IMR-90 (cell line): ENCODE data around the gene CTNNA2. TPM values are rescaled to one million over a fixed set of nuclear protein-coding genes. Genes with fewer than 3 reads are reported as not detected.

Experiments used
- ATAC-seq: fragments of 200-7000 bp; cut with Tn5 transposase; 2 replicates; pipeline ENCODE4 v1.9.1; 2020; ENCODE audit warnings: low read depth, mild to moderate bottlenecking, moderate library complexity
- BruUV-seq: library from RNA; stranded (reverse); fragments of 400-500 nt; replicated peaks from 2 replicates; lab custom pipeline; 2021; lab: Mats Ljungman, UMichigan
- CTCF ChIA-PET: fragments of 300-600 bp; formaldehyde crosslinking; extraction: SDS; loops from one replicate; lab custom pipeline; 2021; ENCODE audit warnings: antibody characterized with exemption; lab: Yijun Ruan, JAX
- POLR2A ChIA-PET: fragments of 300-600 bp; sonication (Branson Sonifier 250); formaldehyde crosslinking; loops from one replicate; lab custom pipeline; 2022; ENCODE audit warnings: antibody characterized with exemption; ENCODE audit not compliant: unreplicated experiment; lab: Charles Lee
- DNase-seq: peaks from one replicate; pipeline ENCODE4 v3.0.0; 2013
- H2AFZ ChIP-seq: replicated peaks from 2 replicates; pipeline ENCODE3; 2013; ENCODE audit warnings: low read length, mild to moderate bottlenecking; ENCODE audit not compliant: poor library complexity
- H2AK5ac ChIP-seq: 2 replicates; pipeline ENCODE4 v1.6.1; 2013; ENCODE audit warnings: low read depth, low read length, inconsistent platforms
- H2AK9ac ChIP-seq: replicated peaks from 2 replicates; pipeline ENCODE3; 2013; ENCODE audit warnings: mild to moderate bottlenecking, low read depth, low read length, moderate library complexity; ENCODE audit not compliant: poor library complexity
- H2BK120ac ChIP-seq: 2 replicates; pipeline ENCODE4 v1.6.1; 2013; ENCODE audit warnings: low read depth, low read length, inconsistent platforms
- H2BK15ac ChIP-seq: 3 replicates; pipeline ENCODE4 v1.6.1; 2013; ENCODE audit warnings: low read depth, low read length, inconsistent platforms
- H2BK20ac ChIP-seq: 2 replicates; pipeline ENCODE4 v1.6.1; 2013; ENCODE audit warnings: low read depth, mild to moderate bottlenecking, inconsistent platforms, low read length, moderate library complexity
- H2BK5ac ChIP-seq: 2 replicates; pipeline ENCODE4 v1.6.1; 2013; ENCODE audit warnings: mild to moderate bottlenecking, low read depth, low read length, inconsistent platforms; ENCODE audit not compliant: poor library complexity, severe bottlenecking
- H3K14ac ChIP-seq: replicated peaks from 2 replicates; pipeline ENCODE4 v1.6.1; 2013; ENCODE audit warnings: low read depth, low read length, inconsistent platforms
- H3K18ac ChIP-seq: 2 replicates; pipeline ENCODE4 v1.6.1; 2013; ENCODE audit warnings: low read depth, low read length, control low read depth
- H3K23ac ChIP-seq: 2 replicates; pipeline ENCODE4 v1.6.1; 2013; ENCODE audit warnings: low read depth, low read length, inconsistent platforms
- H3K27ac ChIP-seq: 2 replicates; pipeline ENCODE4 v1.5.1; 2013; ENCODE audit warnings: mild to moderate bottlenecking, control low read depth, low read length; ENCODE audit not compliant: insufficient read depth
- H3K27me3 ChIP-seq: 2 replicates; pipeline ENCODE4 v1.6.1; 2013; ENCODE audit warnings: low read length; ENCODE audit not compliant: control insufficient read depth, insufficient read depth
- H3K36me3 ChIP-seq: 2 replicates; pipeline ENCODE4 v1.6.1; 2013; ENCODE audit warnings: low read length, mixed read lengths; ENCODE audit not compliant: control insufficient read depth, insufficient read depth
- H3K4ac ChIP-seq: 2 replicates; pipeline ENCODE4 v1.6.1; 2013; ENCODE audit warnings: low read depth, low read length, inconsistent platforms
- H3K4me1 ChIP-seq: 2 replicates; pipeline ENCODE4 v1.6.1; 2013; ENCODE audit warnings: low read length, mixed read lengths; ENCODE audit not compliant: control insufficient read depth, insufficient read depth
- H3K4me2 ChIP-seq: 2 replicates; pipeline ENCODE4 v1.6.1; 2013; ENCODE audit warnings: low read depth, mild to moderate bottlenecking, control low read depth, low read length, moderate library complexity
- H3K4me3 ChIP-seq: 2 replicates; pipeline ENCODE4 v1.5.1; 2013; ENCODE audit warnings: low read depth, mild to moderate bottlenecking, control low read depth, low read length, moderate library complexity; ENCODE audit not compliant: insufficient read depth
- H3K56ac ChIP-seq: 2 replicates; pipeline ENCODE4 v1.6.1; 2013; ENCODE audit warnings: low read length, inconsistent platforms; ENCODE audit not compliant: insufficient read depth; ENCODE audit errors: extremely low read depth
- H3K79me1 ChIP-seq, 2 experiments: 2 replicates each; pipeline ENCODE4 v1.6.1; 2013; ENCODE audit warnings: low read length in 2 of 2, inconsistent platforms in 1 of 2, low read depth in 1 of 2
- H3K9ac ChIP-seq: 2 replicates; pipeline ENCODE4 v1.6.1; 2013; ENCODE audit warnings: low read depth, low read length, control low read depth
- H3K9me1 ChIP-seq: 2 replicates; pipeline ENCODE4 v1.6.1; 2013; ENCODE audit warnings: low read length, inconsistent platforms; ENCODE audit not compliant: insufficient read depth
- H3K9me3 ChIP-seq: 2 replicates; pipeline ENCODE4 v1.6.1; 2013; ENCODE audit warnings: low read length; ENCODE audit not compliant: control insufficient read depth, insufficient read depth
- H4K20me1 ChIP-seq: 2 replicates; pipeline ENCODE4 v1.6.1; 2013; ENCODE audit warnings: low read length, inconsistent platforms; ENCODE audit not compliant: insufficient read depth
- H4K5ac ChIP-seq: 2 replicates; pipeline ENCODE4 v1.6.1; 2013; ENCODE audit warnings: mild to moderate bottlenecking, low read depth, low read length, control low read depth
- H4K8ac ChIP-seq, 2 experiments: 2 replicates each; pipeline ENCODE4 v1.6.1; 2013; ENCODE audit warnings: low read depth in 2 of 2, low read length in 2 of 2, control low read depth in 1 of 2, inconsistent platforms in 1 of 2
- H4K91ac ChIP-seq: 2 replicates; pipeline ENCODE4 v1.6.1; 2013; ENCODE audit warnings: low read depth, low read length, inconsistent platforms; ENCODE audit not compliant: insufficient read depth
- BHLHE40 ChIP-seq: fragments of 150-350 bp; IDR thresholded peaks from 2 replicates; pipeline ENCODE4 v1.6.1; 2016; ENCODE audit warnings: mild to moderate bottlenecking, low read depth, low read length
- CEBPB ChIP-seq: IDR thresholded peaks from 2 replicates; pipeline ENCODE4 v1.6.1; 2012; ENCODE audit warnings: low read depth, low read length, improper control_type of control experiment
- CHD1 ChIP-seq: IDR thresholded peaks from 2 replicates; pipeline ENCODE4 v1.6.1; 2012; ENCODE audit warnings: low read depth, low read length, improper control_type of control experiment
- CTCF ChIP-seq: conservative IDR thresholded peaks from 2 replicates; pipeline ENCODE4 v1.5.1; 2012; ENCODE audit warnings: mild to moderate bottlenecking, low read depth, low read length, improper control_type of control experiment
- FOS ChIP-seq: fragments of 150-350 bp; IDR thresholded peaks from 2 replicates; pipeline ENCODE4 v1.6.1; 2016; ENCODE audit warnings: low read depth, low read length
- MAZ ChIP-seq: IDR thresholded peaks from 2 replicates; pipeline ENCODE4 v1.6.1; 2012; ENCODE audit warnings: low read depth, mild to moderate bottlenecking, low read length, improper control_type of control experiment, moderate library complexity, borderline replicate concordance
- MXI1 ChIP-seq: IDR thresholded peaks from 2 replicates; pipeline ENCODE4 v1.6.1; 2012; ENCODE audit warnings: low read depth, mild to moderate bottlenecking, low read length, moderate library complexity, borderline replicate concordance
- RFX5 ChIP-seq: IDR thresholded peaks from 2 replicates; pipeline ENCODE4 v1.8.0; 2012; ENCODE audit warnings: low read depth, mild to moderate bottlenecking, low read length, moderate library complexity
- dilution Hi-C: fragments of 300-500 bp; cut with HindIII; formaldehyde crosslinking; loops from one replicate; pipeline ENCODE4 v1.14.3; 2018; ENCODE audit warnings: low sequenced_read_pairs; ENCODE audit not compliant: unreplicated experiment
- in situ Hi-C: fragments of 300-500 bp; cut with MboI; formaldehyde crosslinking; loops from 3 replicates; pipeline ENCODE4 v1.14.3; 2019; ENCODE audit warnings: low sequenced_read_pairs, inconsistent platforms, mixed read lengths
- intact Hi-C: fragments of 100-400 bp; cut with micrococcal nuclease; formaldehyde crosslinking; loops from 2 replicates; pipeline ENCODE4 v1.10.0; 2022
- polyA plus RNA-seq, 3 experiments: library from polyadenylated mRNA; depleted of rRNA; stranded (reverse); fragments of >200 nt; gene quantifications; 2 replicates each; pipeline ENCODE4 v1.2.3, GENCODE V29; 2012; ENCODE audit warnings: low replicate concordance in 1 of 3
- total RNA-seq: library from RNA; depleted of rRNA; stranded (reverse); fragments of >200 nt; gene quantifications from 2 replicates; pipeline ENCODE4 v1.2.3, GENCODE V29; 2012

CTNNA2 gene
- total and polyA plus RNA-seq, 2 of the 4 experiments (the other 2 are of a cell fraction) = not detected

DNA sequence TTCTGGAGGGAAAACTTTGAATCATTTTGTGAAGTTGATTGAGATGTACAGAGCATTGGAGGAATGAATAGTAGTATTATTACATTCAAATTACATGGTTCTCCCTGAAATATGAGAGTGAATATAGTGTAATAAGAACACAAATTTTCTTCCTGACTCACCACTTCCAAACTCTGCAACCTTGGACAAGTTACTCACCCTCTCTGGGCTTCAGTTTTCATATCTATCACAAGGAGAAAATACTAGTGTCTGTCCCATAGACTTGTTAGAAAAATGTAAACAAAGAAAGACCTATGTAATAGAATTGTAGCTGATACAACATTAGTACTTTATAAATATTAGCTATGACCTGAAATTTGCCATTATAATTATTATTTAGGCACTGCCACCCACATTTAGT lies 640.9 kb downstream of the CTNNA2 start:
- H3K9me3 ChIP-seq = no peaks in the 10 kb centered on the region
- no peak for TF ChIP-seq RFX5
- TF ChIP-seq MXI1 = no peak
- TF ChIP-seq MAZ = no peak
- no peak for TF ChIP-seq FOS
- no peak for TF ChIP-seq CEBPB
- TF ChIP-seq CTCF = no peak
- TF ChIP-seq BHLHE40 = no peak
- TF ChIP-seq CHD1 = no peak

More for the DNA sequence above, 640.9 kb downstream of the CTNNA2 start:
- ChIA-PET CTCF (interaction anchor here (1.2 kb wide), 1 partner anchor 12 kb away, joined by 3 read pairs; no protein-coding TSS in a partner anchor), POLR2A (no interaction called here)
- H3K14ac ChIP-seq = no peak overlapping the region
- dilution Hi-C loops (no loop called here), intact Hi-C loops (no loop called here), in situ Hi-C loops (no loop called here)
- no peak overlapping the region for H4K5ac ChIP-seq
- no peak overlapping the region for H3K23ac ChIP-seq
- H2AK9ac ChIP-seq = no peak overlapping the region
- no peaks in the 10 kb centered on the region for H3K79me1 ChIP-seq
- H3K9ac ChIP-seq = no peak overlapping the region
- H4K8ac ChIP-seq = no peak overlapping the region
- H3K27ac ChIP-seq = no peak overlapping the region
- no peaks in the 10 kb centered on the region for H3K9me1 ChIP-seq
- H4K20me1 ChIP-seq = no peaks in the 10 kb centered on the region
- H2BK120ac ChIP-seq = no peak overlapping the region
- H3K4me3 ChIP-seq = no peak overlapping the region
- no peak overlapping the region for H2BK20ac ChIP-seq
- no peak overlapping the region for H2BK15ac ChIP-seq
- no peak overlapping the region for H2AK5ac ChIP-seq
- H3K4me2 ChIP-seq = no peak overlapping the region
- no TSS peak for BruUV-seq
- H3K36me3 ChIP-seq = no peaks in the 10 kb centered on the region
- no peak overlapping the region for H2AFZ ChIP-seq
- ATAC-seq (no peak), DNase-seq (no peak)
- H3K56ac ChIP-seq = no peak overlapping the region
- H3K27me3 ChIP-seq = no peaks in the 10 kb centered on the region; the same call in none of the 2 replicates
- no peak overlapping the region for H4K91ac ChIP-seq
- no peaks in the 10 kb centered on the region for H3K4me1 ChIP-seq
- no peak overlapping the region for H3K18ac ChIP-seq
- H3K4ac ChIP-seq = no peak overlapping the region
- no peak overlapping the region for H2BK5ac ChIP-seq
